ENCODE results near the gene GNAS.

- no peak for TF ChIP-seq POLR2A (IDR thresholded peaks at IDR 0.05)
- peak in 1 of 4 experiments; percentile 6 for TF ChIP-seq CTCF (IDR thresholded peaks at IDR 0.05)
Measured at GRCh38 chr20:58868795-58869194, 16.3 kb downstream of the GNAS start.
